ENCODE results near the gene NFKBIL1.

Gene NFKBIL1

DNA sequence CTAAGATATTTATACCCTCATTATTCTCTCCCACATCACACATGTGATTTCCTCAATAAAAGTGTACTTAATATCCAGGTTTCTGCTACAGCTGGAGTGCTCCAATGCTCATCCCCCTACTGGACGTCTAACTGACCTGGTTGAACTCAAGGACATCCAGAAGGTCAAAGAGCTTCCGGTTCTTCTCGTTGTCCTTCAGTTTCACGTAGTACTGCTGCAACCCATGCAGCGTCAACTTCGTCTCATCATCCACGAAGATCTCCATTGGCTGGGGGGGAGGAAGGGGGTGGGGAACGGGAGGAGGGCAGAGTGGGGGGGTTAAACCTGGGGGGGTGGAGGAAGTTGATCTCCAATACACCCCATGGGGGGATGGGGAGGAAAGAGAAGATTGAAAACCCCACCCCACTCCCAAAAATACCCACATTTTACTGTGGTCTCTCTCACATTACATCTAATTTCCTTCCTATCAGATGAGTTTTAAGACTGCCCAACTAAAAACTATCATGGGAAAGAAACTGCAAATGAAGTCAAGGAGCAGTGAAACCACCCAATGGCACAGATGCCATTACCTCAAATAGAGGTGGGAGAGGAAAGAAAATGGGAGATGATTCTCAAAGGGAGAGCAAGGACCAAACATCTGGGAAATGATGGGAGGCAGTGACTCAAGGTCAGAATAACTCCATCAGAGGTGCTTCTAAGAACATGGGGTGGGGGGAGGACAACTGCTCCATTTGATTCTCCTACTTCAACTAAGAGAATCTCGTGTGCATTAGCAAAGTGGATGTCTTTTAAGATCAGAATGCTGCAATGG is 14.6 kb upstream of the NFKBIL1 start:
- Histone ChIP-seq H3K36me3 (peaks cover 71 to 87% (median 85%) of the 10 kb centered on the region in 3 donors), H3K4me3 (no peak overlapping the region), H3K9me3 (no peaks in the 10 kb centered on the region), H3K27me3 (no peaks in the 10 kb centered on the region), H3K27ac (no peak overlapping the region), H3K4me1 (no peaks in the 10 kb centered on the region)
- DNase-seq, result no peak
- intact Hi-C loops (cut with DNase I; ENCODE audit: low total_unique reads), result no loop called here
- TF ChIP-seq, protein P1, sequence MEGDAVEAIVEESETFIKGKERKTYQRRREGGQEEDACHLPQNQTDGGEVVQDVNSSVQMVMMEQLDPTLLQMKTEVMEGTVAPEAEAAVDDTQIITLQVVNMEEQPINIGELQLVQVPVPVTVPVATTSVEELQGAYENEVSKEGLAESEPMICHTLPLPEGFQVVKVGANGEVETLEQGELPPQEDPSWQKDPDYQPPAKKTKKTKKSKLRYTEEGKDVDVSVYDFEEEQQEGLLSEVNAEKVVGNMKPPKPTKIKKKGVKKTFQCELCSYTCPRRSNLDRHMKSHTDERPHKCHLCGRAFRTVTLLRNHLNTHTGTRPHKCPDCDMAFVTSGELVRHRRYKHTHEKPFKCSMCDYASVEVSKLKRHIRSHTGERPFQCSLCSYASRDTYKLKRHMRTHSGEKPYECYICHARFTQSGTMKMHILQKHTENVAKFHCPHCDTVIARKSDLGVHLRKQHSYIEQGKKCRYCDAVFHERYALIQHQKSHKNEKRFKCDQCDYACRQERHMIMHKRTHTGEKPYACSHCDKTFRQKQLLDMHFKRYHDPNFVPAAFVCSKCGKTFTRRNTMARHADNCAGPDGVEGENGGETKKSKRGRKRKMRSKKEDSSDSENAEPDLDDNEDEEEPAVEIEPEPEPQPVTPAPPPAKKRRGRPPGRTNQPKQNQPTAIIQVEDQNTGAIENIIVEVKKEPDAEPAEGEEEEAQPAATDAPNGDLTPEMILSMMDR (IDR thresholded peaks at IDR 0.05), result no peak

DNA sequence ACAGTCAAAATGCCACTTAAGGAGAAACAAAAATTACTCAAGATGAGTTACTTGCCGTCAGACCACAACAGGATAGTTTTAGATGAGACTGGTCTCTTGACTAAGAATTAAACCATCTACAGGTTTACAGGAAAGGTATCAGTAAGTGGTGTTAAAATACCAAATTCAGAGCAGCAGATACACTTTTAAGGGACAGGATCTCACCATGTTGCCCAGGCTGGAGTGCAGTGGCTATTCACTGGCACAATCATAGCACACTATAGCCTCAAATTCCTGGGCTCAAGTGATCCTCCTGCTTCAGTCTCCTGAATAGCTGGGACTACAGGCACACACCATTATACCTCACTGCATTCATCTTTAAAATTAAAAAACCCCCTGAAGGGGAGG is 14.0 kb upstream of the NFKBIL1 start:
- H3K4me1 ChIP-seq, result peaks cover 0 to 3% (median under 1%) of the 10 kb centered on the region in 4 donors
- no peak overlapping the region for H3K4me3 ChIP-seq
- TF ChIP-seq, protein P1 (IDR thresholded peaks at IDR 0.05), result no peak
- no peaks in the 10 kb centered on the region for H3K27me3 ChIP-seq
- no peak overlapping the region for H3K27ac ChIP-seq
- no peak for DNase-seq
- H3K9me3 ChIP-seq, result no peaks in the 10 kb centered on the region
- intact Hi-C loops (cut with DNase I; ENCODE audit: low total_unique reads), result no loop called here
- peaks cover 71 to 93% (median 91%) of the 10 kb centered on the region in 3 donors for H3K36me3 ChIP-seq

DNA sequence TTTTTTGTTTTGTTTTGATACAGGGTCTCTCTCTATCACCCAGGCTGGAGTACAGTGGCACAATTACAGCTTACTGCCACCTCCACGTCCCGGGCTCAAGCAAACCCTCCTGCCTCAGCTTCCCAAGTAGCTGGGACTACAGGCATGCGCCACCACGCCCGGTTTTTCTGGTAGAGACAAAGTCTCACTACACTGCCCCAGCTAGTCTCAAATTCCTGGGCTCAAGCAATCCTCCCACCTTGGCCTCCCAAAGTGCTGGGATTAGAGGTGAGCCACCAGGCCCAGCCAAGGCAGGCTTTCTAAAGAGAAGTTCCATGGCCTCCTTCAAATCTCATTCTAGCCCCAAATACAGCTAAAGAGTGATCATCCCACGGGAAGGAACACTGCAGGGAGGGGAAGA is 13.4 kb upstream of the NFKBIL1 start:
- peaks cover 74 to 98% (median 97%) of the 10 kb centered on the region in 3 donors for H3K36me3 ChIP-seq
- TF ChIP-seq, protein P1 (IDR thresholded peaks at IDR 0.05), result no peak
- no peaks in the 10 kb centered on the region for H3K9me3 ChIP-seq
- H3K4me3 ChIP-seq, result no peak overlapping the region
- H3K4me1 ChIP-seq, result peaks cover 0 to 9% (median 6%) of the 10 kb centered on the region in 4 donors
- intact Hi-C loops (cut with DNase I; ENCODE audit: low total_unique reads), result no loop called here
- H3K27me3 ChIP-seq, result no peaks in the 10 kb centered on the region
- no peak for DNase-seq
- no peak overlapping the region for H3K27ac ChIP-seq

DNA sequence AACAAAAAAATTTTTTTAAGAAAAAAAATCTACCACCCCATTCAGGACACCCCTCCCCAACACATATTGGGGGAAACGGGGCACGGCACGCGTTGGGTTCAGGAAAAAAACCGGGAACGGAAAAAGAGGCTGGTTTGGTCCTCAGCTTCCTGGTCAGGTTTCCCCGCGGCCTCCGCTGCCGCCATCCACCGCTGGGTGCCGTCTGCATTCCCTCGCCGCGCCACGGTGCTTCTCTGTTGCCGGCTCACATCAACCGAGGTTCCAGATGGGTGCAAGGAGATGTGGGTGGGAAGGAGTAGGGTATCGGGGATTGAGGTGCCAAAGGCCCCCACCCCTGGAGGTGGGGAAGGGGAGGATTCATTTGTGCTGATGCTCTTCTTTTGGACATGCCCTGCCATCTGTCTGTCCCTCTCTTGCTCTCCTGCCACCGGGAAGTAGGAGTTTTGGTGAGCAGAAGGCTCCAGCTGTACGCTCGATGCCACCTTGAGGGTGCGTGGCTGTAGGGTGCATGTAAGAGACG is 12.8 kb upstream of the NFKBIL1 start:
- Histone ChIP-seq H3K27me3 (no peaks in the 10 kb centered on the region), H3K4me1 (peaks cover 0 to 15% (median 11%) of the 10 kb centered on the region in 4 donors), H3K4me3 (no peak overlapping the region), H3K27ac (no peak overlapping the region), H3K9me3 (no peaks in the 10 kb centered on the region), H3K36me3 (peaks cover 79 to 100% (median 99%) of the 10 kb centered on the region in 3 donors)
- intact Hi-C loops (cut with DNase I; ENCODE audit: low total_unique reads), result no loop called here
- TF ChIP-seq, protein P1 (IDR thresholded peaks at IDR 0.05), result no peak
- DNase-seq, result no peak

DNA sequence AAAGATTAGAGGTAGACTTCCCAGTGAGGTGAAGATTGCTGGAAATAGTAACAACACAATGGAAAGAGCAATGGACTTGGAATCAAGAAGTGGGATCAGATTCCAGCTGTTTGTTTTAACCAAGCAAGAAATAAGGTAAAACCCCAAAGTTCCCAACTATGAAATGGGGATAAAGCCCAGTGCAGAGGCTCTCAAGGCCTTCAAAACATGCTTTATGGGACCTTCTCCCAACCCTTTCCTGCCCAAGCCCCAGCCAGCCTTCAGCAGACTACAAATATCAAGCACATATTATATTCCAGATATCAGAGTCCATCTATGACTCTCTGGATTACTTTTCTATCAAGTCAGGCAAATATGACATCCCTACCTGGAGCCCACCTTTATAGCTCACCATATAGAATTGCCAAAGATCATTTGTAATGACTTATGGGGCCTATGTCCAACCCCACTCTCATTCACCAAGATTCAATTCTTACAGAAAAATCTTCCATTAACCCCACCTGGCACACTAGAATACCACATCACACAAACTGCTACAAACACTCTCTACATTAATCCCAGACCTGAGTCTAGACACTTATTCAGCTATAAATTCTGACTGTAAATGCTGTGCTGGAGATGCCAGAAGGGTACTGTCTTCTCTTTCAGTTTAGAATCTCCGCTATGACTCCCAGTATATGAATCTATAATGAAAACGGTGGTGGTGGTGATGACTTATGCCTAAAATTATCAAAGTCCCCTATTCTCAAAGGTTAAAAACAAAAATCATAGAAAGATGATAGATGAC is 11.7 kb upstream of the NFKBIL1 start:
- Histone ChIP-seq H3K36me3 (peaks cover 82 to 97% (median 95%) of the 10 kb centered on the region in 3 donors), H3K27ac (no peak overlapping the region), H3K4me3 (no peak overlapping the region), H3K4me1 (peaks cover 0 to 26% (median 23%) of the 10 kb centered on the region in 4 donors), H3K27me3 (no peaks in the 10 kb centered on the region), H3K9me3 (no peaks in the 10 kb centered on the region)
- no peak for DNase-seq
- intact Hi-C loops (cut with DNase I; ENCODE audit: low total_unique reads), result no loop called here
- TF ChIP-seq, protein P1 (IDR thresholded peaks at IDR 0.05), result no peak

All from tibial artery (tissue), 4 donors.